H1 (cell line): ENCODE results near the gene HMGA1. TPM values are rescaled to one million over a fixed set of nuclear protein-coding genes. Genes with fewer than 3 reads are reported as not detected.

Experiments
- KDM4A ChIP-seq: IDR thresholded peaks from one replicate; pipeline ENCODE4 v1.7.1; 2012; ENCODE audit warnings: low read depth, mild to moderate bottlenecking, moderate library complexity, low read length, inconsistent platforms; ENCODE audit not compliant: severe bottlenecking
- SP1 ChIP-seq: IDR thresholded peaks from 2 replicates; pipeline ENCODE4 v1.6.1; 2011; ENCODE audit warnings: low read depth, low read length
- SRF ChIP-seq: IDR thresholded peaks from 2 replicates; pipeline ENCODE4 v1.6.1; 2011; ENCODE audit warnings: mild to moderate bottlenecking, low read depth, low read length, moderate library complexity
- polyA plus RNA-seq, 7 experiments: library from polyadenylated mRNA; depleted of rRNA in 3 of 7; stranded (reverse) in 5 of 7; unstranded in 2 of 7; fragments of >200 nt in 5 of 7; fragments of 200-250 nt in 2 of 7; gene quantifications; 1 replicate in 5 of 7; 2 replicates in 1 of 7; 4 replicates in 1 of 7; pipeline versions ENCODE4 v1.2.1 to v1.2.3, GENCODE V29; 2011 to 2013; ENCODE audit warnings: missing spikeins in 2 of 7, mixed read lengths in 2 of 7
- total RNA-seq: library from RNA; stranded (reverse); fragmentation: NEBNext Ultra II Directional; extraction: Animal tissue kit (Norgen Biotek cat#: 25700); gene quantifications from 2 replicates; pipeline ENCODE4 v1.2.1, GENCODE V29; 2021

Gene HMGA1
- total and polyA plus RNA-seq, 2 of the 8 experiments (the other 6 are each of a cell fraction or from before 2014, with no cell fraction given) = 1,557 to 2,636 TPM

DNA sequence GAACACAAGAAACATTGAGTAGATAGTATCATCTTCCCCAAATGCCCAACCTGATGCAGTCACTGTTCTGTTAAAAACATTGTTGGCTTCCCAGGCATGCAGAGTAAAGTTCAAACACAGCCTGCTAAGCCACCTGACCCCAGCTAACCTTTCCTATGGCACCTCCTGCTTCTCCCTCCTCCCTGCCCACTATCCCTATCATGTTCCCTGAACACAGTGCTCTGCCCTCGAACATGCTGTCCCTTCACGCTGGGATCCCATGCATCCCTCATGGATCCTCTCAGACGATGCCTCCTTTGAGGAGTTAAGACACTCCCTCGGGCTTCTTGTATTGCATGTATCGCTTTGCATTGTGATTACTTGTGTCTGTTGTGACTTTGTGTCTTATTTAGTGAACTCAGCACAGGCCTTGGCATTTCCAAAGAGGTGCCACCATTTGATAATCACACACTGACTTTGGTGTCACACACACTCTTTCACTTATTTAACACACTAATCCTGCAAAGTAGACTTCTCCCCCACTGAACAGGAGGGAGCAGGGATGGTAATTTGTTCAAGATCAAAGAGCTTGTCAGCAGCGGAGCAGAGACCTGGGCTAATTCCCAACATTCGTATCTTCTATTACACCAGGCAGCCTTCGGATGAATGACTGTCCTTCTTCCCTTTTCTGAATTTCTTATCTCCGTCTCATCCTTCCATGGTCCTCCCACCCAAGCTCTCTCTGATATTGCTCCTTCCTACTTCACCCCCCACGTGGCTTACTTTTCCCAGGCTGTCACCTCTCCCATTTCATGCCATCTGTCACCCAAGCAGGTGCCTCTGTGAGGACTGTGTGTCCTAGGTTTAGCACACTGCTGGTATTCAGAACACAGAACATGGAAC lies 40.4 kb downstream of the HMGA1 start (continued):
- no peak for TF ChIP-seq SRF
- TF ChIP-seq SP1 = no peak
- TF ChIP-seq KDM4A = no peak
